HG02588 (cell line): ENCODE results near the gene NDUFS6.
A peak's percentile ranks its signal among the peaks of the same experiment; 100 is the strongest.

Experiments
- ATAC-seq: cut with Tn5 transposase; IDR thresholded peaks from one replicate; pipeline ENCODE4 v1.9.1; 2021; ENCODE audit warnings: mild to moderate bottlenecking, moderate library complexity; ENCODE audit not compliant: unreplicated experiment

Gene NDUFS6

DNA sequence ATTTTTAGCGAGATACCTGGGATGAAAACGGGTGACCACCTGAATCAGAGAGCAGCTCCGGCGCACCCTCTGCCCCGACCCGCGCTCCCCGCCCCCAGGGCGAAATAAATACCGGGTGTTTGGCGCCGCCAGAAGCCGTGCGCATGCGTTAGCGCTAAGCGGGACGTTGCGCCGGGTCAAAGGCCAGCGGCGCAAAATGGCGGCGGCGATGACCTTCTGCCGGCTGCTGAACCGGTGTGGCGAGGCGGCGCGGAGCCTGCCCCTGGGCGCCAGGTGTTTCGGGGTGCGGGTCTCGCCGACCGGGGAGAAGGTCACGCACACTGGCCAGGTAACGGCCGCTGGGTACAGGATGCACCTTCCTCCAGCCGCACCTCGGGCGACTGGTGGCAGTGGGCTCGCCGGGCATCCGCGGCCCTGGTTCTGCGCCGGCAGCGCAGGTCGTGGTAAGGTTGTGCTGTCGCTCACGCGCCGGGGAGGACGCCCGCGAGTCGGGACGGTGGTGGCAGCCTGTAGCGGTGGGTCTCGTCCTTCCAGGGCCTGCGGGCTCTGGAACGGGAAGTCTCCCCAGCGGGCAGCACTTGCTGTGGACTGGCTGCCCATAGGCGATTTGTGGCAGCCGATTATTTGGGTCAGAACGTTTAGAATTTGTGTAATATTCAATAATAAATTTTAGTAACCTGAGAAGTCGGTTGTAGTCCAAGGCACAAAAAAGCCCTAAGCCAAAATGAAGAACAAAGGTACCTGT, at the start of gene NDUFS6:
Gene NDUFS6 (plus strand): TSS at position 186 of the 745 bp plus-strand sequence. CDS start 11 bp downstream, at position 197.
- peak; percentile 55 for ATAC-seq

DNA sequence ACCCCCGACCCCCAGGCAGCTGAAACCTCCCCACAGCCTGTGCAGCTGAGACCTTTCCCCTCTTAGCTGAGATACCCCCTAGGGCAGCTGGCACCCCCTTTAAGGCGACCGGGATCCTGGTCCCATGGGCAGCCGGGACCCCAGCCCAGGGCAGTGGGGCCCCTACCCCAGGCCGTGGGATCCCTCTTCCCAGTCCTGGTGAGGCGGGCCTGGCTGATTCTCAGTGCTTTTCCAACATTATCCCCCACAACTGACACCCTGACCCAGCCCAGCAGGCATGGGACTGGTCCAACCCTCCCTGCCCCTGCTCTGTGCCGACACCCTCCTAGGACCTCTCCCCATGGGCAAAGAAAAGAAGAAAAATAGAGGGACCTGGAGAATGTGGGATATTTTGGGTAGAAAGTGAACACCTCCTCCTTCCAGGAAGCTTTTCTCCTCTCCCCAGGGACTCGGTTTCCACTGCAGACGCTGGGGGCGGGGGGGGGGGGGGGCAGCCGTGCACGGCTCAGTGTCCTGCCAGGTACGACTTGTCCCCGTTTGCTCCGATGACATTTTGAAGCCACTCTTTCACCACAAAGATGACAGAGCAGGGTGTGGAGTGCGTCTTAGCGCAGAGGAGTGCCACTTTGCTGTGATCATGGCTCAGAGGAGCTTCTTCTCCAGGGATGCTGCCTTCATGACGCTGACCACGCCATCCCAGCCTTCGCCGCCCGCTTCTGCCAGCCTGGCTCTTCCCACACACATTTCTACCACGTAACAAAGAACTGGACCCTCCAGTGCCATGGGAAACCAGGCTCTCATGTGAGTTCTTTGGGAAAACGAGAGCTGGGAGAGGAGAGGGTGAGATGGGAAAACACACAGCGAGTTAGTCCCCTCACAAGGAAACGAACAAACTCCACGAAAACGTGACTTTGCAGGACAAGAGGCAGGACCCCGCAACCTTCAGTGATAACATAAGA, 49.1 kb upstream of the NDUFS6 start:
- ATAC-seq = no peak

DNA sequence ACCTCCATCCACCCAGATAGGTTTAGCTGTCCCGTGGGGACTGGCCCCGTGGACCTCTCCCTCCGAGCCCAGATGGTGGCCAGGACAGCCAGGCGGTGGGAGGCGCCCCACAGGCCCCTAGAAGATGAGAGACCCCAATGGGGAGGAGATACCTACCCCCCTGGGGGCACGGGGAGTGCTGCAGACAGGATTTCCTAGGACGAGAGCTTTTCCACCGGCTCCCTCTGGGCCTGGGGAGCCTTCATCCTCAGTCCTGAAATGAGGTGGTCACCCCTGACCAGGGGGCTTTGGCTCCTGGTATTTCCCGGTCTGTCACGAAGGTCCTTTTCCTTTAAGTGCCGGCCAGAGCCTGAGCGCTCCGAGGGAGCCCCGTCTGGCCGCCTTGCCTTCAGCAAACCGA, 48.3 kb upstream of the NDUFS6 start:
- ATAC-seq = no peak

DNA sequence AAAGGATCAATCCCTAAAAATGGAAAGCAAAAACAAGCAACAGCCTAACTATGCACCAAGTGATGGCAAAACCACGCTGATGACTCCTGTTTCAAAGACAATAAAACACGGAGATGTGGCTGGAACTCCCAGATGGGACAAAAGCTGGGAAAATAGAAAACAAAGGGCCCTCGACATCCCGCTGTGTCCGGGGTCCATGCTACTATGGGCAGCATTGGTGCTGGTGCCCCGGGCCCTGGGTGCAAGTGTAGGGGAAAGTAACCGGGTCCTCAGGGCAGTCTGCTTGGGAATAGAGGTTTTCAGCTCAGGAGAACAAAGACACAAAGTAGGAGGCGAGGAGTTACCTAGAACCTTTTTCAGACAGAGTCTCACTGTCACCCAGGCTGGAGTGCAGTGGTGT, 47.7 kb upstream of the NDUFS6 start:
- no peak for ATAC-seq

DNA sequence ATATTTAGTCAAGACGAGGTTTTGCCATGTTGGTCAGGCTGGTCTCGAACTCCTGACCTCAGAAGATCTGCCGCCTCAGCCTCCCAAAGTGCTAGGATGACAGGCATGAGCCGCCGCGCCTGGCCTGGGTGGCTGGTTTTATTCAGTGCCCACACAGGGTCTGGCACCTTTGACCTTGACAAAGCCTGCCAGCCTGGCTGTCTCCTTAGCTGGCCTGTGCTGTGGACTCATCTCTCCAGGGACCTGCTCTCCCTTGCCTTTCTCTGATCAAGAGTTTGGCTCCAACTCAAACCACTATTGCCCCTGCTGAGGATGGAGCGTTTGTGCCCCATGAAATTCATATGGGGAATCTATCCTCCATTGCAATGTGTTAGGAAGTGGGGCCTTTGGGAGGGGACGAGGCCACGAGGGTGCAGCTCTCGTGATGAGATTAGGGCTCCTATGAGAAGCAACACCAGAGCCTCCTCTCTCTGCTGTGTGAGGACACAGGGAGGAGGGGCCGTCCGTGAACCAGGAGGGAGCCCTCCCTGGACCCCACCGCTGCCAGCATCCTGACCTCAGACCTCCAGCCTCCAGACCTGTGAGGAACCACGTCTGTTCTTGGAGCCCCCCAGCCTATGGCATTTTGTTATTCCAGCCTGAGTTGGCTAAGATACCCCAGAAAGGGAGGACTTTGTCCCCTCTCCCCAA, 46.5 kb upstream of the NDUFS6 start:
- no peak for ATAC-seq

DNA sequence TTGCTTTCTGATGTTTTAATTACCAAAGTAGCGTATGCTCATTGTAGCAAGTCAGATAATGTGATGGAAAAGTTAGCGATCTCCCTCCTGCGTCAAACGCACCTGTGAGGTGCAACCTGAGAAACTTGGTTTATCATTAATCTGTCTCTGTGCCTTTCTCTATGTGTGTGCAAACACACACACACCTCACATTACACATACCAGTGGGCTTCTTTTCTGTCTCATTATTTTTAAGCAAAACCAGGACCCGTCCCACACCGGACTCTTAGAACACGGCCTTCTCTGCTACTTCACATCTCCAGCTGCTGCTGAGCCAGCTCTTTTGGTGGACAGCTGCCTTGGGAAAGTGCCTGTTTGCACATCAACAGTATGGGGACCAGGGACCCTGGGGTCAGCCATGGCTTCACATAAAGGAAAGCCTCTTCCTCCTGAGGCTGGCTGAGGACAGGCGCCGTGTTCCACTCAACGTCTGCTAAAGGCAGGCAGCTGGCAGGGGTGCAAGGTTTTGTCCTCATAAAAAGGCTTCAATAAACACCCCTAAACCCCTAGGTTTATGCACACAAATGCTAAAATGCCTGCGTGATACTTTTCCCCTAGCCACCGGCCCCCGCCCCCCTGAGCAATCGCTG, 45.8 kb upstream of the NDUFS6 start:
- ATAC-seq = no peak

DNA sequence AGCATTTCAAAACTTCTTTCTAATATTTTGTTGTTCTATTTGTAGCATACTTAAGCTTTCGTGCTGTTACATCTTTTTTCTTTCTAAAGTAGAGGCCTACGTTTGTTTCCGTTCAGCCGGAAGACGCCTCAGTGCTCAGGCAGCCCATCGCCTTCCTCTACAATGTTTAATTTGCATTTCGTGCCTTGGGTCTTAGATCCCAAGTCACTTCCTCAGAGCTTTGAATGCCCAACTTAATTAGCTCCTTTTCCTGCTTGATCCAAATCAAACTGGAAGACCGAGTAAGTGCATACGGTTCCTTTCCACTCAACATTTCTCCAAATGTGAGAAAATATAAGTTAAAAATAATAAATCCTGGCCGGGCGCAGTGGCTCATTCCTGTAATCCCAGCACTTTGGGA, 44.7 kb upstream of the NDUFS6 start:
- ATAC-seq = no peak

DNA sequence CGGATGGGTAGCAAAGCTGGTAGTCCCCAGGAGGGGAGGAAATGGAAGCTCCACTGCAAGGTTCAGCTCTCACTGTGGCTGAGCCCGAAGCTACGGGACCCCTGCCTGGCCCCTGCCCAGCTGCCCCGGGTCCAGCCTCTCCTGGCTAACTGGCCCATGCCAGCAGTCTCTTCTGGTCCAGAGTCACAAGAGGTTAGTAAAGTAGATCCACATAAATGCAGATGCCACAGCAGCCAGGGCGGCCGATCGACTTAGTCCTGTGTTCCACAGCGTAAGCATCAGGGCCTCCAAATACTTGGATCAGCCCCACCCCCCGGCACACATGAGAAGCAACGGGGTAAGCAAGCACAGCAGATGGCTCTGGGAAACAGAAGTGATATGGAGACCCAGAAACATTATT, 43.7 kb upstream of the NDUFS6 start:
- no peak for ATAC-seq

DNA sequence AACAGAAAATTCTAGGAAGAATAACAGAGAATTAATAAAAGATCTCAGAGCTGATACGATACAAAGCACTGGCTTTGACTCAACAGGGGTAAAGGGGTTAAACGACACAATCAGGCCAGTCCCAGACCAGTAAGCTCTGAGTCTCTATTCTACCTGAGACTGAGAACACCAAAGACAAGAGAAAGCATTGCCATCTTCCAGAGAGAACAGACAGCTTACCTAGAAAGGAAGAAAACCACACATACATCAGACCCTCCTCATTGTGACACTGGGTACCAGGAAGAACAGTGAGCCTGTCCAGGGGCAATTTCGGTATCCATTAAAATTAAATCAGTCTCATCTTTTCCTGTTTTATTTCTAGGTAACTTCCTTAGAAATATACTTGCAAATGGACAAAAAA, 42.6 kb upstream of the NDUFS6 start:
- no peak for ATAC-seq

DNA sequence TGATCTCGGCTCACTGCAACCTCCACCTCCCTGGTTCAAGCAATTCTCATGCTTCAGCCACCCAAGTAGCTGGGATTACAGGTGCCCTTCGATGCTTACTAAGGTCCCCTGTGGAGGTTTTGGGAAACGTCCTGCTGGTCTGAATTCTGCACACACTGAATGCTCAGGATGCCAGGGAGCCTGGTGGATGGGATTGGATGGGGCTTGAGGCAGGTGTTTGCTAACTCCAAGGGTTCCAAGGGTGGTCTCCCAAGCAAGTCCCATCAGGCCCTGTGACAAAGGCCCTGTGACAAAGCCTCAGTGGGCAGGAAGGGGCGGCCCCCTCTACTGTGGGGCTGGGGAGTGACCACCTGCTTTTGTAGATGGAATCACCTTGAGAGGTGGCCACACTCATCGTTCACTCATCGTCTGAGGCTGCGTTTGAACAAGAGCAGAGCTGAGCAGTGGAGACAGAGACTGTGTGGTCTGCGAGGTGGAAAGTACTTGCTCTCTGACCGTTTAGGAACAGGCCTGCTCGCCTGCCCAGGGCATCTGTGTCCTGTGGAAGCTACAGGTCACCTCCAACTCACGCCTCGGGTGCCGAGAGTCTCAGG, 41.7 kb upstream of the NDUFS6 start:
- no peak for ATAC-seq

DNA sequence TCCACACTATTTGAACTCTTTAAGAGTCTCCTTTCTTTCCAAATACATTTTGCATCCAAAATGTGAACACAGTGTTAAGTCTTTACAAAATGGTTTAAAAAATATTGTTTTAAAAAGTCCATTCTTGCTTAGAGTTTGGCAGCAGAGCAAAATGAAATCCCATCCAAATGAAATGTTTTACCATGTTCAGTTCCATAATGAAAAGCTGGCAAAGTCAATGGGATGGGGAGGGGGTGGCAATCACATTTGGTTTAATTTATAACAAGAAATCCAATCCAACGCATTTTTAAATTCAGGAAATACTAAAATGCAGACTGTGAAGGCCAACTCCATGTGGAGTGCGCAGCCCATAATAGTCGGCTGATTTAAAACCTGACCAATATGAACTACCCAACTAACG, 41.0 kb upstream of the NDUFS6 start:
- no peak for ATAC-seq

DNA sequence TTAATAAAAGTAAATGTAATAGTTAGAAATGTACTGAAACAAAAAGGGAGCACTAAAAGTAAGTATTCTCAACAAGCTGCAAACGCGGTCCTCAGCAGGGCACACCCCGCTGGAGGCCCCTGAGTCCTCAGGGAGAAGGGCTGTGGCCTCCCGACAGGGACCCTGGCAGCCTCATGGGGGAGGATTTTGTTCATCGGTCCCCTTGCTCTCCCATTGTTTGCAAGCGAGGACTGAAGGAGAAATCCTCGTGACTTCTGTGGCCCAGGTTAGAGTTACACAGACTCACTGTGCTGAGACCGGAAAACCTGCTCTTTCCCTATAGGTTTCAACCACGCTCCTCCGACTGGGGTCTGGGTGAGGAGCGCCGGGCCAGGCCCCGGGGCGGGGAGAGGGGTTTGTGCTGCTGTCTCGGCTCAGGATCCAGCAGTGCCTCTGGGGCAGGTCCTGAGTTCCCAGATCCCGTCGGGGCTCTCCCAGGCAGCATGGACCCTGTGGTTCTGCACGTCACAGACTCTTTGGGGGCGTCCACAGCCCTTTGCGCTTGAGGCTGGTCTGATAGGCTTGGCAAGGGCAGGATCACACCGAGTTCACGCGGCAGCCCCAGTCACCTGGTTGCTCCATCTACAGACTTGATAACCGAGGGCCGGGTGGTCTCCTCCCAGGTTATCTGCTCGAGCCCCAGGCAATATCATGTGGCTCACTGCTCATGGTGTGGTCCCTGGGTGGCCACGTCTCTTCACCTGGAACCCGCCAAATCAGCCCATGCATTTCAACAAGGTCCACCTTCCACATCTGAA, 40.4 kb upstream of the NDUFS6 start:
- no peak for ATAC-seq

DNA sequence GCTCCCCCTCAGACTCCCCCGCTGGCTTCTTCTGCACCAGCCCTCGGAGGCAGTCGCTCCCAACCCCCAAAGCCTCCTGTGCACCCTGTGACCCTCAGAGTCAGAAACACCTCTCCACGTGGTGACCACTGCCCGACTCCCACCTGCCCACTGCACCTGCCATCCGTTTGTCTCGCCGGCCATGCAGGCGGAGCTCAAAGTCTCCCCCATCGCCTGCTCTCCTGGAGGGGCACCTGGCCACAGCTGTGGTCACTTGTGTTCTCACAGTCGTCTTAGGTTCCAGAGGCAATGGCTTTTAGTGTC, 39.8 kb upstream of the NDUFS6 start:
- ATAC-seq = no peak

DNA sequence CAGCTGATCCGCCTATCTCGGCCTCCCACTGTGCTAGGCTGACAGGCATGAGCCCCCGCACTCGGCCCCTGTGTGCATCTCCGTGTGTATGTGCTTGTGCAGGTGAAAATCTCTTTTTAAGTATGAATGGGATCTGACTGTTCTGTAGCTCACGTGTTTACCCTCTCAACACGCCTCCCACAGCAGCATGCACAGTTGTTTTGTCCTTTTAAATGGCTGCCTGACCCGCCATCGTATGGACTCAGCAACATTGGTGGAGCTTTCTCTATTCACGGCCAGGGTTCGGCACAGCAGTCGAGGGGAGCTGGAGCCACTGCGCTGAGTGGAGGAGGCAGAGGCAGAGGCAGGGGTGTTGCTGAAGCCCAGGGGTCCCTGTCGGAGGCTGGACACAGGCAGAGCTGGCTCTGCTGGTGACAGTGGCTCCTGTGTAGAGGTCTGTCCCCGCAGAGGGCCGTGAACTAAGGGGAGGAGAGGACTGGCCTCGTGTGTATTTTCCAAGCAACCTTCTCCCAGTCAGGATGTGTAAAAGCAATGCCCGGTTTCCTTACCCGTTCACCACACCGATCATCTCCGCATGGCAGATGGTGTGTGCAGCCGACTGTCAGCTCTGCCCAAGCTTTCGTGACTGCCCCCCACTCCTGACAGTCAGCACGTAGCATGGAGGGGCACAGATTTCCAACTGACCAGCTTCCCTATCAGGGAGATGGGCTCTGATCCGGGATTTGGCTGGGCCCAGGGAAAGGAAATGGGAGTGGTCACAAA, 38.9 kb upstream of the NDUFS6 start:
- no peak for ATAC-seq

DNA sequence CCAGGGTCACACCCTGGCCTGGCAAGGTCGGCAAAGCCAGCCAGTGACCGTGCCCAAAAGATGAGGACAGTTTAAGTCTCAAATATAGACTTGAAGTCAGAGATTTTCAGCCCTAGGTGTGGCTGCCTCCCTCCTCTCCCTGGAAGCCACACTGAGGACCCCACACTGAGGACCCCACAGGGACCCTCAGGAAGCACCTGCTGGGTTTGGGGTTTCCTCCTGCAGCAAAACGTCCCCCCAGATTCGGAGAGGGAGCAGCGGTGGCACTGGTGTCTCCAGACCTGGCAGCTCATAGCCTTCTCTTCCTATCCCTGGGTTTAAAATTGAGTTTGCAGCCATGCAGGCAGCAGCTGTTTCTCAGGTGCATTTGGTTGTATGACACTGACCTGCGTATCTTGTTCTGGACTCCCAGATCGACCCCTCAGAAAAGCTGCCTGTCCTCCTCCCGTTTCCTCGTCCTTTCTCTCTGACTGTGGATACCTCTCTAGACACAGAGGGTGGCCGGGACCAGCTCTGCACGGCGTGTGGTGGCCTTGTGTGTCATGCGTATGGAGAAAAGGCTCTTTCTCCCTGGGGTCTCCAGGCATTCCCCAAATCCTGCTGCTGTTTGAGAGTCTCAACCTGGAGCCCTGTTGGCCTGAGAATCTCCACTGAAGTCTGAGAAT, 38.2 kb upstream of the NDUFS6 start:
- ATAC-seq = no peak

DNA sequence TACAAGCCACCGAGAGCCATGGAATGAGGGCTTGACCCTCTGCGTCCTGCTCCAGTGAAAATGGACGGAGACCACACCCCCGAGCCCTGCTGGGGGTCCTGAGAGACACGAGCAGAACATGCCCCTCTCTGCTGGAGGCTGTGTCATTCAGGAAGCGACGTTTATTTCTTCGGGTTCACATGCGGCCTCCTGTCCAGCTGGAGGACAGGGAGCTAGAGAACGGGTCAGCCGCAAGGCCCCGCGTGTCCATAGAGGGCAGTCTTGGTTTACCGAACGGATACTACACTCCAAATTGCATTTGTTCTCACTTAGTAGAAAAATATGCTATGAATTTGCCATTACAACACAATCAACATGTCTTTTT, 37.7 kb upstream of the NDUFS6 start:
- ATAC-seq = no peak

DNA sequence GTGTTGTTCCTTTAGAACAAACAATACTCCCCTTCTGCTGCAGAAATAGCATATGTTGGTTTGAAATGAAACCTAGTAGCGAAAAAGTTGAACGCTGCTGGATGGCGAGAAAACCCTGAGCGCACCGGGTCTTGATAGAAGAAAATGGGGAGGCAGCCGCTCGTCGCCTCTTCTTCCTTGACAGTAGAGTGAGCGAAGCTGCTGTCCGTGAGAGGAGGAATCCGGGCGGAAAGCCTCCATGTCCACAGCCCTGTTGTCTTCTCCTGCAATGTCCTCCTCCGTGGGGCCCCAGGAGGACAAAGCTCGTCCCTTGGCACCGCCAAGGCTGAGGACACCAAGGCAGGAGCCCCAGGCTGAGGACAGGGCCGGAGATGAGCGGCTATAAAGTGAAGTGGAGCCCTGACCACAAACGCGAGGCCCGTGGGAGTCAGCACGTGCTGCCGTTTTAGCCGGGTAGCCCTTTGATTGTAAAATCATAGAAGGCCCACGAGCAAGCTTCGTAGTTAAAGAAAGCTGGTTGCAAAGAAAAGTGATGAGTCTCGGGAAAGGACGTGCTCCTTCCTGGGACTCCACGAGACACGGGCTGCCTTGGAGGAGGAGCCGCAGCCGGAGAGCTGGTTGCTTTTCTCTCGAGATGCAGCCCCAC, 37.1 kb upstream of the NDUFS6 start:
- no peak for ATAC-seq

DNA sequence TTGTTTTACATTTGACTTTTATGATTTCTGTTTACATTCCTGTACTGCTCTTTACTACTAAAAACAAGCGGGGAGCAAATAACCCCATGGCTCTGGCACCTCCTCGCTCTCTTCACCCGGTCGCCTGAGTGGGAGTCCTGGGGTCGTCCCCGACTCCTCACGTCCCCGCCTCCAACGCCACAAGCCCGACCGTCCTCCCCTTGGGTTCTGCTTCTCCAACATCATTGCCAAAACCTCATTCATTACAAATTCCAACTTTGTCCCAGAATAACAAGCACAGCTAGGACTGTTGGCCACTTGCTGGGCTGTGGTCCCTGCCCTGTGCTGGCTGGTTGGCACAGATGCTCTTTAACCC, 36.6 kb upstream of the NDUFS6 start:
- ATAC-seq = no peak
